Lower leg skin (tissue), 4 donors: ENCODE results near the gene ZFAND3. TPM values are rescaled to one million over a fixed set of nuclear protein-coding genes. Genes with fewer than 3 reads are reported as not detected.
"Not testable (repeated sequence)": the region's sequence is repeated elsewhere in the genome, so short reads cannot be mapped to it uniquely, and the experiment has no call there.

Experiments used
- DNase-seq, 2 donors: peaks; one replicate each; pipeline ENCODE4 v3.0.0-alpha.2; 2019; ENCODE audit warnings: low spot score in 2 of 2
- H3K4me3 ChIP-seq: fragments of 200-600 bp; sonication (generic); 2 replicates; pipeline ENCODE4 v1.5.1; 2017; ENCODE audit warnings: mild to moderate bottlenecking, low read depth; ENCODE audit not compliant: poor library complexity, severe bottlenecking
- POLR2A ChIP-seq, 2 donors: fragments of 450-650 bp; IDR thresholded peaks; one replicate each; pipeline ENCODE4 v1.6.1; 2016 to 2017; ENCODE audit warnings: antibody characterized with exemption in 2 of 2, mild to moderate bottlenecking in 1 of 2, moderate library complexity in 1 of 2
- WGBS, 2 donors: methylation state at CpG; one replicate each; pipeline ENCODE4 v1.1.5; 2018; 5-methylcytosine and 5-hydroxymethylcytosine counted together
- intact Hi-C: fragments of 100-400 bp; cut with DNase I; formaldehyde crosslinking; loops from one replicate; pipeline ENCODE4 v1.15.0; 2023; ENCODE audit warnings: low total_unique reads
- total RNA-seq, 4 donors: library from RNA; depleted of rRNA; stranded (reverse); fragments of >200 nt; gene quantifications; one replicate each; pipeline ENCODE4 v1.1.0, GENCODE V29; 2016
- TF ChIP-seq, protein P1 (sequence below), 3 donors: fragments of 450-650 bp; IDR thresholded peaks; one replicate each; pipeline ENCODE4 v1.5.1; 2016; ENCODE audit warnings: antibody characterized with exemption in 3 of 3, mild to moderate bottlenecking in 3 of 3, moderate library complexity in 2 of 3

ZFAND3 gene
- total RNA-seq, 4 donors from 2014 or later: 26.3 to 40.8 (median 30.3) TPM

DNA sequence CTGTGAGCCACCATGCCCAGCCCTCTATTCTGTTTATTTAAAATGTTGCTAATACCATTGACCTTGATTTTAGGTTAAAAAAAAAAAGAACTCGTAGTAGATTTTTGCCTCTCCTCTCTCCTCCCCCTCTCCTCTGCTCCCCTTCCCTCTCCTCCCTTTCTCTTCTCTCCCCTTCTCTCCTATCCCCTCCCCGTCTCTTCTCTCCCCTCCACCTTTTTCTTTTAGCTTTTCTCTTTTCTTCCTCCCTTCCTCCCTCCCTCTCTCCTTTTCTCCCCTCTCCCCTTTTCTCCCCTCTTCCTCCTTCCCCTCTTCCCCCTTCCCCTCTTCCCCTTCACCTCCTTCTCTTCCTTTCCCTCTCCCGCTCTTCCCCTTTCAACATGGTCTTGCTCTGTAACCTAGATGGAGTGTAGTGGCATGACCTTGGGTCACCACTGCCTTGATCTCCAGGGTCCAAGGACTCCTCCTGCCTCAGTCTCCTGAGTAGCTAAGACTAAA lies 223.8 kb downstream of the ZFAND3 start:
- 92 to 98% methylated on average over 3 of the region's 3 CpGs for WGBS, 2 donors
- intact Hi-C loops: no loop called here

DNA sequence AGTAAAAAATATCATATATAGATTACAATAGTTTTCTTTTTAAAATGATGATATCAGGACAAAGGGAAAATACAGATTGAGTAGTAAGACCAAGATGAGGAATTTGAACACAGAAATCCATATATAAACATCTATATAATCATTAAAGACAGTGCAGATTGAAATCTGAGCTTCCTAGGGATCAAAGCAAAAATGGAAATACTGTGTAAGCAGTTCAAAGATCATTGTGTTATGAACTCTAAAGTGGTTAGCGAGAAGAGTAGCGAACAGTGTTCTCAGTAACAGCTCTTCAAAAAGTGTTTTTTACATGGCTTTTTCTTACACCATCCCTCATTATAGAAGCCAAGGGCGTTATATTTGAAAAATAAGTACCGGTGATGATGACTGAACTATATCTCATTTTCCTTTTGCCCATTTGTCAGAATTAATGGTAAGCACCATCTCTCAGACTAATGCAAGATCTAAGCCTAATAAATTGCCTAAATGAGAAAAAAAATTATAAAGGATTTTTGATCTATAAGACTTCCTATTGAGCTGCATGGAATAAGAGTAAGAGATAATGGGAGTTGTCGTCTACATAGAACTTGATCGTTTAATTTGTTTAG lies 226.3 kb downstream of the ZFAND3 start:
- no peak for TF ChIP-seq POLR2A (IDR thresholded peaks at IDR 0.05)
- TF ChIP-seq, protein P1, sequence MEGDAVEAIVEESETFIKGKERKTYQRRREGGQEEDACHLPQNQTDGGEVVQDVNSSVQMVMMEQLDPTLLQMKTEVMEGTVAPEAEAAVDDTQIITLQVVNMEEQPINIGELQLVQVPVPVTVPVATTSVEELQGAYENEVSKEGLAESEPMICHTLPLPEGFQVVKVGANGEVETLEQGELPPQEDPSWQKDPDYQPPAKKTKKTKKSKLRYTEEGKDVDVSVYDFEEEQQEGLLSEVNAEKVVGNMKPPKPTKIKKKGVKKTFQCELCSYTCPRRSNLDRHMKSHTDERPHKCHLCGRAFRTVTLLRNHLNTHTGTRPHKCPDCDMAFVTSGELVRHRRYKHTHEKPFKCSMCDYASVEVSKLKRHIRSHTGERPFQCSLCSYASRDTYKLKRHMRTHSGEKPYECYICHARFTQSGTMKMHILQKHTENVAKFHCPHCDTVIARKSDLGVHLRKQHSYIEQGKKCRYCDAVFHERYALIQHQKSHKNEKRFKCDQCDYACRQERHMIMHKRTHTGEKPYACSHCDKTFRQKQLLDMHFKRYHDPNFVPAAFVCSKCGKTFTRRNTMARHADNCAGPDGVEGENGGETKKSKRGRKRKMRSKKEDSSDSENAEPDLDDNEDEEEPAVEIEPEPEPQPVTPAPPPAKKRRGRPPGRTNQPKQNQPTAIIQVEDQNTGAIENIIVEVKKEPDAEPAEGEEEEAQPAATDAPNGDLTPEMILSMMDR (IDR thresholded peaks at IDR 0.05): no peak
- WGBS, 2 donors: 97 to 98% methylated on average over 6 of the region's 6 CpGs
- no peak overlapping the region for H3K4me3 ChIP-seq
- no peak for DNase-seq
- intact Hi-C loops: no loop called here

More for the DNA sequence above, 223.8 kb downstream of the ZFAND3 start:
- TF ChIP-seq, protein P1 (IDR thresholded peaks at IDR 0.05): no peak
- no peak for TF ChIP-seq POLR2A (IDR thresholded peaks at IDR 0.05)
- DNase-seq: no peak
- H3K4me3 ChIP-seq: no peak overlapping the region

- intact Hi-C loops: no loop called here
- no peak for DNase-seq
- H3K4me3 ChIP-seq: no peak overlapping the region
- 94 to 96% methylated on average over 4 of the region's 4 CpGs for WGBS, 2 donors
- TF ChIP-seq, protein P1 (IDR thresholded peaks at IDR 0.05): no peak
Measured at GRCh38 chr6:38047562-38047961, 228.0 kb downstream of the ZFAND3 start.

- intact Hi-C loops, DNase-seq, H3K4me3 ChIP-seq: not testable (repeated sequence)
- WGBS, 2 donors: 90 to 92% methylated on average over 9 of the region's 9 CpGs
Measured at GRCh38 chr6:38049861-38050397, 230.4 kb downstream of the ZFAND3 start.

- no peak overlapping the region for H3K4me3 ChIP-seq
- intact Hi-C loops: no loop called here
- 60 to 71% methylated on average over 1 of the region's 1 CpG for WGBS, 2 donors
- no peak for DNase-seq
- TF ChIP-seq, protein P1 (IDR thresholded peaks at IDR 0.05): no peak
- no peak for TF ChIP-seq POLR2A (IDR thresholded peaks at IDR 0.05)
Measured at GRCh38 chr6:38051819-38052434, 232.4 kb downstream of the ZFAND3 start.

DNA sequence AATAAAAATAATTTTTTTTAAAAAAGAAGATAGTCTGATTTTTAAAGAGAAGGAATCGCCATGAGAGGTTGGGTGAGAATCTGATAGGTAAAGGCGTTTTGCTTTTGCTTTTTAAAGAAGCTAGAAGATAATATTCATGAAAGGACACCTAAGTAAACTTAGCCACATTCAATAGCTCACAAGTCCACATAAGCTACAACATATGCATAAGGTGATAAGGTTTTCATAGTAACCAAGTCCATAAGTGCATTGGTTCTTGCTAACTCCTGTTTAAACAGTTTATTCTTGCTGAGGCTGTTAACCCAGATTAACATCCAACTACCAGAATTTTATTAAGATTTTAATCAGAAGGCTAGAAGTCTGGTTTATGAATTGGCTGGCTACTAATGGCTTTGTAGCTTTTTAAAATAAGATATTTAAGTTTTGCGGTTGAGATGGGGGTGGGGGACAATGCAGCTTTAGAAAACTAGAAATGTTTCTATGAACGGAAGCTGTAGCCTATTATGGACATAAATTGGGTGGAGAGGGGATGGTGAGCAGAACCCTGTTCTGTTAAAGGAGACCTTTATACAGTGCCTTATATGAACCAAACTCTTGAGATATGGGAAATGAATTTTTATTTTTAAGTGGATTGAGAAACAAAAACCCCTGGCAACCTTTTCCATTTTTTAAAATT lies 235.1 kb downstream of the ZFAND3 start:
- intact Hi-C loops: no loop called here
- WGBS, 2 donors: 88 to 93% methylated on average over 4 of the region's 4 CpGs
- no peak for DNase-seq
- H3K4me3 ChIP-seq: no peak overlapping the region
- TF ChIP-seq POLR2A (IDR thresholded peaks at IDR 0.05): no peak
- TF ChIP-seq, protein P1 (IDR thresholded peaks at IDR 0.05): no peak
